ENCODE results near the gene RPA3. TPM values are rescaled to one million over a fixed set of nuclear protein-coding genes. Genes with fewer than 3 reads are reported as not detected.

Gene RPA3
- total and polyA plus RNA-seq, 2 of the 13 experiments (the other 11 are each of a cell fraction or from before 2014, with no cell fraction given) = 38.3 to 154 TPM

GRCh38 chr7:7665031-7665430 is 53.4 kb downstream of the RPA3 start:
- Histone ChIP-seq H4K20me1 (ENCODE audit: insufficient read depth, low read length) (no peaks in the 10 kb centered on the region), H3K27me3 (ENCODE audit: control insufficient read depth in 1 of 2, insufficient read depth in 2 of 2, low read length in 2 of 2) (no peaks in the 10 kb centered on the region), H3K4me1 (ENCODE audit: insufficient read depth, low read length) (peaks cover 12% of the 10 kb centered on the region), H3K4me2 (ENCODE audit: low read depth, low read length) (no peak overlapping the region), H3K9ac (ENCODE audit: insufficient read depth, low read depth, low read length) (no peak overlapping the region), H3K36me3 (replicated peaks in 1 of 2; ENCODE audit: control insufficient read depth in 1 of 2, insufficient read depth in 2 of 2, low read length in 2 of 2) (no peaks in the 10 kb centered on the region), H3K27ac (ENCODE audit: extremely low read length, insufficient read depth, low read length) (no peak overlapping the region), H2AFZ (ENCODE audit: low read length) (no peak overlapping the region), H3K79me2 (ENCODE audit: insufficient read depth, low read length) (peaks cover 5% of the 10 kb centered on the region), H3K4me3 (replicated peaks in 1 of 3; ENCODE audit: insufficient read depth in 1 of 3, low read depth in 2 of 3, low read length in 3 of 3) (no peak overlapping the region), H3K9me3 (ENCODE audit: low read length) (no peaks in the 10 kb centered on the region)
- intact Hi-C loops (cut with micrococcal nuclease; ENCODE audit: unreplicated experiment) (no loop called here), in situ Hi-C loops (cut with HindIII; ENCODE audit: extremely low pct_ligation_motif_present, low pct_unique_long_range_greater_than_20kb) (loop anchor here (25.0 kb wide), 1 partner anchor 547 kb away; no protein-coding TSS in a partner anchor)
- no peak for TF ChIP-seq ZFYVE20 (CRISPR knock-in tag; IDR thresholded peaks at IDR 0.05; ENCODE audit: borderline replicate concordance, low read depth)
- TF ChIP-seq SALL1 (CRISPR knock-in tag; IDR thresholded peaks at IDR 0.05) = no peak
- no peak for TF ChIP-seq ZNF720 (CRISPR knock-in tag; IDR thresholded peaks at IDR 0.05)
- TF ChIP-seq ZNF576 (CRISPR knock-in tag; IDR thresholded peaks at IDR 0.05) = no peak
- no peak for TF ChIP-seq ZNF747 (CRISPR knock-in tag; IDR thresholded peaks at IDR 0.05; ENCODE audit: borderline replicate concordance)
- no peak for TF ChIP-seq RFXAP (CRISPR knock-in tag; IDR thresholded peaks at IDR 0.05; ENCODE audit: borderline replicate concordance)
- TF ChIP-seq PHF5A (CRISPR knock-in tag; IDR thresholded peaks at IDR 0.05; ENCODE audit: low read depth, unreplicated experiment) = no peak
- TF ChIP-seq NAIF1 (CRISPR knock-in tag; IDR thresholded peaks at IDR 0.05; ENCODE audit: borderline replicate concordance) = no peak
- no peak for TF ChIP-seq RFX3 (CRISPR knock-in tag; IDR thresholded peaks at IDR 0.05)
- no peak for TF ChIP-seq KDM5A (IDR thresholded peaks at IDR 0.05; ENCODE audit: borderline replicate concordance, low read length)
- TF ChIP-seq ZBTB49 (CRISPR knock-in tag; IDR thresholded peaks at IDR 0.05; ENCODE audit: borderline replicate concordance) = no peak
- no peak for TF ChIP-seq ZBED4 (CRISPR knock-in tag; IDR thresholded peaks at IDR 0.05; ENCODE audit: borderline replicate concordance)
- no peak for TF ChIP-seq GPN1 (CRISPR knock-in tag; IDR thresholded peaks at IDR 0.05; ENCODE audit: borderline replicate concordance)
- TF ChIP-seq CBX1 (IDR thresholded peaks at IDR 0.05; ENCODE audit: low read depth) = no peak
- TF ChIP-seq DPF2 (CRISPR knock-in tag; IDR thresholded peaks at IDR 0.05; ENCODE audit: borderline replicate concordance, low read depth) = no peak
- FAIRE-seq (no peak), DNase-seq (ENCODE audit: low spot score) (no peak), ATAC-seq (no peak)
- POLR2A ChIA-PET = no interaction called here
- 100% methylated on average over 1 of the region's 1 CpG for WGBS (ENCODE audit: low lambda C conversion rate)
- CTCF ChIA-PET (ENCODE audit: low intra/inter-chr PET ratio, low total read pairs) = no interaction called here
- BruUV-seq (replicated peaks) = no TSS peak

Measured in HepG2 (cell line).